ENCODE measurements around the gene TUT1. TPM values are rescaled to one million over a fixed set of nuclear protein-coding genes. Genes with fewer than 3 reads are reported as not detected.
"Not testable (repeated sequence)": the region's sequence is repeated elsewhere in the genome, so short reads cannot be mapped to it uniquely, and the experiment has no call there.

Gene TUT1
- total RNA-seq, 4 donors from 2014 or later = 7.1 to 19.3 (median 8.6) TPM

- intact Hi-C loops (cut with DNase I; ENCODE audit: low total_unique reads) = no loop called here
- Histone ChIP-seq H3K27ac (peak within 1 kb of the TSS; percentile 68 to 85), H3K4me3 (peak within 1 kb of the TSS; percentile 61 to 77), H3K27me3 (no peaks in the 10 kb centered on the region), H3K9me3 (no peaks in the 10 kb centered on the region), H3K36me3 (no peaks in the 10 kb centered on the region), H3K4me1 (peaks cover 5 to 6% of the 10 kb centered on the region in 2 donors)
- TF ChIP-seq CTCF (IDR thresholded peaks at IDR 0.05) (peak in 2 of 4 experiments; percentile 36 to 52), POLR2A (IDR thresholded peaks at IDR 0.05) (peak; percentile 79 to 93)
- DNase-seq = peak; percentile 98 to 99
Observed at GRCh38 chr11:62621567-62622470, 30.5 kb upstream of the TUT1 start, which contains the start of gene B3GAT3. B3GAT3 (minus strand) TSS chr11:62621986; CDS start chr11:62621947, 39 bp downstream.

- intact Hi-C loops (cut with DNase I; ENCODE audit: low total_unique reads) = no loop called here
- Histone ChIP-seq H3K4me3 (peak overlapping the region; percentile 61 to 77), H3K4me1 (peaks cover 5 to 6% of the 10 kb centered on the region in 2 donors), H3K36me3 (no peaks in the 10 kb centered on the region), H3K9me3 (no peaks in the 10 kb centered on the region), H3K27me3 (no peaks in the 10 kb centered on the region), H3K27ac (peak overlapping the region; percentile 68 to 85)
- no peak for TF ChIP-seq POLR2A (IDR thresholded peaks at IDR 0.05)
- TF ChIP-seq CTCF (IDR thresholded peaks at IDR 0.05) = no peak
- DNase-seq = no peak
Observed at GRCh38 chr11:62621027-62621566, 29.8 kb upstream of the TUT1 start.

GRCh38 chr11:62616957-62617356 is 25.6 kb upstream of the TUT1 start:
- intact Hi-C loops (cut with DNase I; ENCODE audit: low total_unique reads) = not testable (repeated sequence)

GRCh38 chr11:62615521-62615920 is 24.2 kb upstream of the TUT1 start:
- intact Hi-C loops (cut with DNase I; ENCODE audit: low total_unique reads) = no loop called here
- no peak overlapping the region for H3K27ac ChIP-seq
- H3K27me3 ChIP-seq = no peaks in the 10 kb centered on the region
- no peak for TF ChIP-seq CTCF (IDR thresholded peaks at IDR 0.05)
- TF ChIP-seq POLR2A (IDR thresholded peaks at IDR 0.05) = no peak
- no peak for DNase-seq
- no peaks in the 10 kb centered on the region for H3K9me3 ChIP-seq
- H3K4me3 ChIP-seq = no peak overlapping the region
- no peaks in the 10 kb centered on the region for H3K36me3 ChIP-seq
- peaks cover under 1 to 13% of the 10 kb centered on the region in 2 donors for H3K4me1 ChIP-seq

More at GRCh38 chr11:62616957-62617356, 25.6 kb upstream of the TUT1 start:
- not testable (repeated sequence) for H3K27me3 ChIP-seq, H3K4me3 ChIP-seq, H3K27ac ChIP-seq, H3K4me1 ChIP-seq, H3K36me3 ChIP-seq, H3K9me3 ChIP-seq, DNase-seq

GRCh38 chr11:62614275-62614674 is 23.0 kb upstream of the TUT1 start:
- no peak for DNase-seq
- H3K36me3 ChIP-seq = no peaks in the 10 kb centered on the region
- H3K4me1 ChIP-seq = peaks cover 0 to 10% of the 10 kb centered on the region in 2 donors
- no peaks in the 10 kb centered on the region for H3K27me3 ChIP-seq
- peak overlapping the region in 1 of 2 donors; percentile 99 for H3K27ac ChIP-seq
- no peaks in the 10 kb centered on the region for H3K9me3 ChIP-seq
- TF ChIP-seq POLR2A (IDR thresholded peaks at IDR 0.05) (no peak), CTCF (IDR thresholded peaks at IDR 0.05) (no peak)
- intact Hi-C loops (cut with DNase I; ENCODE audit: low total_unique reads) = no loop called here
- no peak overlapping the region for H3K4me3 ChIP-seq
